Activated naive CD4-positive, alpha-beta T cell treated with anti-CD3 and anti-CD28 coated beads, Interleukin-2, amount 50 U/mL, for 24 hours (primary cell): Measurements from ENCODE around the gene MAP3K5.

ENCODE experiments used
- H3K27ac Mint-ChIP-seq: one replicate; pipeline ENCODE4 v1.8.0; 2021; ENCODE audit warnings: mild to moderate bottlenecking, mixed read lengths
- H3K27me3 Mint-ChIP-seq: one replicate; pipeline ENCODE4 v1.8.0; 2021; ENCODE audit warnings: mixed read lengths
- H3K36me3 Mint-ChIP-seq: one replicate; pipeline ENCODE4 v1.8.0; 2021; ENCODE audit warnings: mixed read lengths
- H3K4me1 Mint-ChIP-seq: one replicate; pipeline ENCODE4 v1.8.0; 2021; ENCODE audit warnings: mixed read lengths
- H3K4me3 Mint-ChIP-seq: one replicate; pipeline ENCODE4 v1.8.0; 2021; ENCODE audit warnings: mild to moderate bottlenecking, mixed read lengths
- H3K9me3 Mint-ChIP-seq: one replicate; pipeline ENCODE4 v1.8.0; 2021; ENCODE audit warnings: mixed read lengths

Gene MAP3K5

GRCh38 chr6:136783495-136784270 is 8.6 kb downstream of the MAP3K5 start:
- H3K9me3 Mint-ChIP-seq, result no peaks in the 10 kb centered on the region
- H3K27ac Mint-ChIP-seq, result peak overlapping the region; percentile 55
- H3K4me3 Mint-ChIP-seq, result peak overlapping the region; percentile 48
- no peaks in the 10 kb centered on the region for H3K27me3 Mint-ChIP-seq
- H3K36me3 Mint-ChIP-seq, result peaks cover 4% of the 10 kb centered on the region
- H3K4me1 Mint-ChIP-seq, result peaks cover 67% of the 10 kb centered on the region

DNA sequence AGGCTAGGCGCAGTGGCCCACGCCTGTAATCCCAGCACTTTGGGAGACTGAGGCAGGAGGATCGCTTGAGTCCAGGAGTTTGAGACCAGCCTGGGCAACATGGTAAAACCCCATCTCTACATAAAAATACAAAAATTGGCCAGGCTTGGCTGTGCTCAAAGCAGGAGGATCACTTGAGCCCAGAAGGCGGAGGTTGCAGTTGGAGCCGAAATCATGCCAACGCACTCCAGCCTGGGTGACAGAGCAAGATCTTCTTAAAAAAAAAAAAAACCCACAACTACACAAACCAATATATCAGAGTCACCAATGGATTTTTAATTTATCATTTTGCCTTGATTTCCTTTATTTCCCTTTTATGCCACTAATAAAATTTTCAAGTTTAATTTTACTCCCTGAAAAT is 9.3 kb downstream of the MAP3K5 start:
- H3K9me3 Mint-ChIP-seq, result no peaks in the 10 kb centered on the region
- no peak overlapping the region for H3K4me3 Mint-ChIP-seq
- no peaks in the 10 kb centered on the region for H3K27me3 Mint-ChIP-seq
- peaks cover 4% of the 10 kb centered on the region for H3K36me3 Mint-ChIP-seq
- H3K27ac Mint-ChIP-seq, result no peak overlapping the region
- peaks cover 61% of the 10 kb centered on the region for H3K4me1 Mint-ChIP-seq

GRCh38 chr6:136782021-136782770 is 10.1 kb downstream of the MAP3K5 start:
- Mint-ChIP-seq H3K27me3 (no peaks in the 10 kb centered on the region), H3K36me3 (peaks cover 4% of the 10 kb centered on the region), H3K9me3 (no peaks in the 10 kb centered on the region), H3K4me1 (peaks cover 56% of the 10 kb centered on the region), H3K27ac (peak overlapping the region; percentile 71), H3K4me3 (peak overlapping the region; percentile 23)

DNA sequence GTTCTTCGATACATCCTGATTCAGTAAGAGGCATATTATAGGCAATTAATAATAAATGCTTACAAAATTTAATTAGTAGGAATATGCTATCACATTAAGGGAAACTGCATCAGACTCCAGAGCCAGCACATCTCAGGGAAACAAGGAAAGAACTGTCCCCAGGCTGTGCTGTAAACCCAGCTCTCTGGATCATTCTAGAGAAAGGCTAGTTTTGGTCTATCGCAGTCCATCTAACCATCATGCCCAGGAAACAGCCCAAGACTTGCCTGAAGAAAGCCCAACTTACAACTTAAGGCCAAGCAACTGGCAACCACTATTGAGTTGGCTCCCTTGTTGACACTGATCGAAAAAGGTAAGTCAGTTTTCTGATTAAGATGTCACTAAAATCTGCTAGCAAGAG is 11.3 kb downstream of the MAP3K5 start:
- Mint-ChIP-seq H3K9me3 (no peaks in the 10 kb centered on the region), H3K27me3 (no peaks in the 10 kb centered on the region), H3K36me3 (peaks cover 6% of the 10 kb centered on the region), H3K27ac (no peak overlapping the region), H3K4me1 (peaks cover 51% of the 10 kb centered on the region), H3K4me3 (no peak overlapping the region)

DNA sequence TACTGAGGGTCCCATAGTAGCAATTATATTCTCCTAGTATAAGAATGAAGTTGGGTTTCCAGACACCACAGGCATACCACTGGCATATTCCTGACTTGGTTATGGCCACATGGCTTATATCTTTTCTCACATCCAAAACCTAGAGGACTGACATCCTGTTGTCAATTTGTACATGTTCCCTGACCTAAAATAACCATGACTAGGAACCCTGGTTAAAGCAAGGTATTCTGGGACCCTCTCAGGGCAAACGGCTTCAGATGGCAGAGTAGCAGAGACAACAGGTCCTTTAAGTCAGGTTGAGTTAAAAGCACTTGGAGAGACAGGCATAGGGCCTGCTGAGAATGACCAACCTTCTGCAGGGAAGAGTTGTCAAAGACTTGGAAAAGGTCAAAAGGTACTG is 12.6 kb downstream of the MAP3K5 start:
- peaks cover 49% of the 10 kb centered on the region for H3K4me1 Mint-ChIP-seq
- peaks cover 10% of the 10 kb centered on the region for H3K36me3 Mint-ChIP-seq
- no peaks in the 10 kb centered on the region for H3K9me3 Mint-ChIP-seq
- H3K4me3 Mint-ChIP-seq, result no peak overlapping the region
- no peaks in the 10 kb centered on the region for H3K27me3 Mint-ChIP-seq
- no peak overlapping the region for H3K27ac Mint-ChIP-seq

- no peaks in the 10 kb centered on the region for H3K27me3 Mint-ChIP-seq
- peaks cover 13% of the 10 kb centered on the region for H3K36me3 Mint-ChIP-seq
- peaks cover 50% of the 10 kb centered on the region for H3K4me1 Mint-ChIP-seq
- H3K4me3 Mint-ChIP-seq, result no peak overlapping the region
- H3K27ac Mint-ChIP-seq, result no peak overlapping the region
- H3K9me3 Mint-ChIP-seq, result no peaks in the 10 kb centered on the region
Observed at GRCh38 chr6:136777651-136778050, 14.6 kb downstream of the MAP3K5 start.

- Mint-ChIP-seq H3K36me3 (peaks cover 11% of the 10 kb centered on the region), H3K4me3 (no peak overlapping the region), H3K9me3 (no peaks in the 10 kb centered on the region), H3K27me3 (no peaks in the 10 kb centered on the region), H3K27ac (no peak overlapping the region), H3K4me1 (peaks cover 57% of the 10 kb centered on the region)
Observed at GRCh38 chr6:136775548-136775947, 16.7 kb downstream of the MAP3K5 start.

DNA sequence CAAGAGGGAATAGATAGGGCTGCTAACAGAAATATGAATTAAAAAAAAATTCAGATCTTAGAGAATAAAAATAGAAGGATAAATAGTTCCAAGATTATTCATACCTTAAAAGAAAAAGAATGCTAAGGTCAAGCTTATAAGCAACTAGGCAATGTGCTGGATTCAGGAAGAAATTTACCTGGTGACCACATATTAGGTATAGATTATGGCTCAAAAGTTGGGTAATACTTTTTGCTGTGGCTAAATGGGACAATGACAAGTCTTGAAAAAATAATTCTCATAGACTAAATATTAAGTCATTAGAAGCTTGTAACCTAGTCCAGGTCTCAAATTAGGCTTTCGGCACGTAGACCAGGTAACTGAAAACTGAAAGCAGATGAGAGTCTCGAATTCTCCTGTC is 17.2 kb downstream of the MAP3K5 start:
- Mint-ChIP-seq H3K27ac (no peak overlapping the region), H3K4me3 (no peak overlapping the region), H3K36me3 (peaks cover 11% of the 10 kb centered on the region), H3K9me3 (no peaks in the 10 kb centered on the region), H3K27me3 (no peaks in the 10 kb centered on the region), H3K4me1 (peaks cover 57% of the 10 kb centered on the region)

DNA sequence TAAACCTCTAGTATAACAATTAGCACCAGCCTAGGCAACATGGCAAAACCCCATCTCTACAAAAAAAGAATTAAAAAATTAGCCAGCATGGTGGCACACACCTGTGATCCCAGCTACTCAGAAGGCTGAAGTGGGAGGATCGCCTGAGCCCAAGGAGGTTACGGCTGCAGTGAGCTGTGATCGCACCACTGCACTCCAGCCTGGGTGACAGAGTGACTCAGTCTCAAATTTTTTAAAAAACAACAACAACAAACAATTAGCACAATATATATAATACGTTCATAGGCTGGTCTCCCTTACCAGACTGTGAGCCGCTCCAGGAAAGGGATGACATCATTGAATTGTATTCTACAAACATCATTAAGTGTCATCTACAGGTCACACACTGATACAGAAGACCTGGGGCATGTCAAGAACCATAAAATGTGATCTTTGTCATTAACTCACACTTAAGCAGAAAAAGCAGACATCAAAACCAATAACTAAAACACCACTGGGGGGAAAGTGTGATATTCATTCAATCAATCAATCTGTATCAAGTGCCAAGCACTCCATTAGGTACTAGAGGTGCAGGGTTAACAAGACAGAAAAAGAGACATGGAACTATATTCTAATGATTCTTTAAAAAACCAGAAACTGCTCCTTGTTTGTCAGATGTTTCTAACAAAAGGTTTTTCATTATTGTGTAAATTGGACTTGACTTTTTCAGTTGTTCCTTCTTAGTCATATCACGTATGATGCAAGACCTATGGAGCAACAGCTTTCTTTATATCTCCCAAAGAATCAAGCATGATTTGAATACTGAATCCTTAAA is 17.8 kb downstream of the MAP3K5 start:
- Mint-ChIP-seq H3K9me3 (no peaks in the 10 kb centered on the region), H3K4me1 (peaks cover 54% of the 10 kb centered on the region), H3K4me3 (no peak overlapping the region), H3K27ac (peak overlapping the region; percentile 46), H3K36me3 (peaks cover 11% of the 10 kb centered on the region), H3K27me3 (no peaks in the 10 kb centered on the region)

DNA sequence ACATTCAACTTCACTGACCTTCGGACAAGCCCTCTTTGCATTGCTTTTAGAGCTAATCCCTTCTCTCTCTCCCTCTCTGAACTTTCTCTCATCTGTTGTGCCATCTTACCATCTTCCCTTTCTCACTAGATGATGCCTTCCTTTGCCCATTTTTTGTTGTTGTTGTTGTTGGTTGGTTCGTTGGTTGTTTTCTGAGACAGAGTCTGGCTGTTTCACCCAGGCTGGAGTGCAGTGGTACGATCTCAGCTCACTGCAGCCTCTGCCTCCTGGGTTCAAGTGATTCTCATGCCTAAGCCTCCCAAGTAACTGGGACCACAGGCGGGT is 18.8 kb downstream of the MAP3K5 start:
- Mint-ChIP-seq H3K27ac (peak overlapping the region; percentile 71), H3K4me1 (peaks cover 62% of the 10 kb centered on the region), H3K4me3 (no peak overlapping the region), H3K27me3 (no peaks in the 10 kb centered on the region), H3K36me3 (peaks cover 11% of the 10 kb centered on the region), H3K9me3 (no peaks in the 10 kb centered on the region)

- Mint-ChIP-seq H3K9me3 (no peaks in the 10 kb centered on the region), H3K27ac (peak overlapping the region; percentile 71), H3K27me3 (no peaks in the 10 kb centered on the region), H3K36me3 (peaks cover 11% of the 10 kb centered on the region), H3K4me3 (no peak overlapping the region), H3K4me1 (peaks cover 67% of the 10 kb centered on the region)
Observed at GRCh38 chr6:136772685-136773472, 19.4 kb downstream of the MAP3K5 start.

DNA sequence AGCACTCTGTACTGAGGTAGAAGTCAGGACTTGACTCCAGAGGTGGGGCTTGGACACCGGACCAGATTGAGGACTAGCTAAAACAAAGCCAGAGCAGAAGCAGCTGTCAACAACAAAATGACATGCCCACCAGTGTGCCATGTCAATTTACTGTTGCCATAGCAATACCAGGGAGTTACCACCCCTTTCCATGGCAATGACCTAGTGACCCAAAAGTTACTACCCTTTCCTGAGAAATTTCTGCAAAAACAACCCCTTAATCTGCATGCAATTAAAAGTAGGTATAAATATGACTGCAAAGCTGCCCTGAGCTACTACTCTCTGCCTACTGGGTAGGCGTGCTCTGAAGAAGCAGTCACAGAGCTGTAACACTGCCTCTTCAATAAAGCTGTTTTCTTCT is 21.0 kb downstream of the MAP3K5 start:
- Mint-ChIP-seq H3K9me3 (no peaks in the 10 kb centered on the region), H3K27ac (no peak overlapping the region), H3K36me3 (peaks cover 10% of the 10 kb centered on the region), H3K4me1 (peaks cover 73% of the 10 kb centered on the region), H3K27me3 (no peaks in the 10 kb centered on the region), H3K4me3 (no peak overlapping the region)

DNA sequence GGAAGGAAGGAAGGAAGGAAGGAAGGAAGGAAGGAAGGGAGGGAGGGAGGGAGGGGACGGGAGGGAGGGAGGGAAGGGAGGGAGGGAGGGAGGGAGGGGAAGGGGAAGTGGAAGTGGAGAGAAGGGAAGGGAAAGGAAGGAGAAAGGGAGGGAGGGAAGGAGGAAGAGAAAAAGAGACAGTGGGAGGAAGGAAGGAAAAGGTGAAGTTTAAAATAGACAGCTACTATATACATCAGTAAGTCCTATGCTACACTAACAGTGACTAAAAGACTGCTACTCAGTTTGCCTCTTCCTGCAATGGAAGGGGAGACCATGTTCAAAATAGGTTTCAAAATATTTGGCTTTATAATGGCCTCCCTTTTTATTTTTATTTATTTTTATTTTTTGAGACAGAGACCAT is 22.5 kb downstream of the MAP3K5 start:
- no peaks in the 10 kb centered on the region for H3K9me3 Mint-ChIP-seq
- no peaks in the 10 kb centered on the region for H3K27me3 Mint-ChIP-seq
- no peak overlapping the region for H3K27ac Mint-ChIP-seq
- H3K4me1 Mint-ChIP-seq, result peaks cover 76% of the 10 kb centered on the region
- H3K4me3 Mint-ChIP-seq, result no peak overlapping the region
- H3K36me3 Mint-ChIP-seq, result peaks cover 4% of the 10 kb centered on the region

GRCh38 chr6:136769124-136769523 is 23.2 kb downstream of the MAP3K5 start:
- H3K36me3 Mint-ChIP-seq, result peaks cover 4% of the 10 kb centered on the region
- no peaks in the 10 kb centered on the region for H3K9me3 Mint-ChIP-seq
- H3K4me1 Mint-ChIP-seq, result peaks cover 76% of the 10 kb centered on the region
- no peaks in the 10 kb centered on the region for H3K27me3 Mint-ChIP-seq
- no peak overlapping the region for H3K4me3 Mint-ChIP-seq
- no peak overlapping the region for H3K27ac Mint-ChIP-seq

- no peaks in the 10 kb centered on the region for H3K27me3 Mint-ChIP-seq
- peak overlapping the region; percentile 23 for H3K27ac Mint-ChIP-seq
- H3K9me3 Mint-ChIP-seq, result no peaks in the 10 kb centered on the region
- H3K4me1 Mint-ChIP-seq, result peaks cover 76% of the 10 kb centered on the region
- H3K36me3 Mint-ChIP-seq, result peaks cover 1% of the 10 kb centered on the region
- no peak overlapping the region for H3K4me3 Mint-ChIP-seq
Observed at GRCh38 chr6:136767570-136768309, 24.5 kb downstream of the MAP3K5 start.
